Keratinocyte (primary cell): ENCODE results near the gene CDKAL1. TPM values are rescaled to one million over a fixed set of nuclear protein-coding genes. Genes with fewer than 3 reads are reported as not detected.
"Not testable (repeated sequence)": the region's sequence is repeated elsewhere in the genome, so short reads cannot be mapped to it uniquely, and the experiment has no call there.

Source experiments
- DNase-seq: peaks from one replicate; pipeline ENCODE4 v3.0.0-alpha.2; 2011; ENCODE audit warnings: low read depth, missing footprints, low spot score
- FAIRE-seq: peaks from 2 replicates; lab custom pipeline; 2011; peaks lifted over from hg19 to GRCh38; lab: Jason Lieb, UNC
- H2AFZ ChIP-seq: 2 replicates; pipeline ENCODE4 v1.6.0; 2012; ENCODE audit warnings: low read length, control low read depth, inconsistent platforms; ENCODE audit not compliant: control insufficient read depth
- H3K27ac ChIP-seq: 2 replicates; pipeline ENCODE4 v1.5.1; 2011; ENCODE audit warnings: low read length; ENCODE audit not compliant: control insufficient read depth, insufficient read depth
- H3K27me3 ChIP-seq: 3 replicates; pipeline ENCODE4 v1.6.0; 2011; ENCODE audit warnings: low read length; ENCODE audit not compliant: control insufficient read depth, insufficient read depth; ENCODE audit errors: extremely low read depth
- H3K36me3 ChIP-seq, 2 experiments: 2 replicates in 1 of 2; 3 replicates in 1 of 2; pipeline ENCODE4 v1.5.1; 2011; ENCODE audit warnings: low read length in 2 of 2, mild to moderate bottlenecking in 1 of 2; ENCODE audit not compliant: control insufficient read depth in 2 of 2, insufficient read depth in 2 of 2; ENCODE audit errors: extremely low read depth in 1 of 2
- H3K4me1 ChIP-seq: 3 replicates; pipeline ENCODE4 v1.5.1; 2011; ENCODE audit warnings: low read length; ENCODE audit not compliant: control insufficient read depth, insufficient read depth; ENCODE audit errors: extremely low read depth
- H3K4me2 ChIP-seq: 3 replicates; pipeline ENCODE4 v1.6.0; 2011; ENCODE audit warnings: low read depth, low read length; ENCODE audit not compliant: control insufficient read depth, insufficient read depth; ENCODE audit errors: extremely low read depth
- H3K4me3 ChIP-seq, 3 experiments: fragments of 200-600 bp in 1 of 3; sonication (generic) in 1 of 3; 2 replicates in 2 of 3; 3 replicates in 1 of 3; pipeline ENCODE4 v1.5.1; 2011 to 2016; ENCODE audit warnings: low read length in 3 of 3, mild to moderate bottlenecking in 3 of 3, control low read depth in 2 of 3, inconsistent platforms in 1 of 3, low read depth in 1 of 3, mixed read lengths in 1 of 3, mixed run types in 1 of 3, moderate library complexity in 1 of 3; ENCODE audit not compliant: control insufficient read depth in 2 of 3, insufficient read depth in 2 of 3; ENCODE audit errors: extremely low read depth in 1 of 3
- H3K79me2 ChIP-seq: 2 replicates; pipeline ENCODE4 v1.6.0; 2012; ENCODE audit warnings: low read length; ENCODE audit not compliant: control insufficient read depth, insufficient read depth
- H3K9ac ChIP-seq: 3 replicates; pipeline ENCODE4 v1.6.0; 2011; ENCODE audit warnings: low read length; ENCODE audit not compliant: control insufficient read depth, insufficient read depth; ENCODE audit errors: extremely low read depth
- H3K9me1 ChIP-seq: 3 replicates; pipeline ENCODE4 v1.6.0; 2011; ENCODE audit warnings: low read length; ENCODE audit not compliant: control insufficient read depth, insufficient read depth; ENCODE audit errors: extremely low read depth
- H3K9me3 ChIP-seq: 2 replicates; pipeline ENCODE4 v1.5.1; 2012; ENCODE audit warnings: low read depth, low read length; ENCODE audit not compliant: control insufficient read depth
- H4K20me1 ChIP-seq: 3 replicates; pipeline ENCODE4 v1.6.0; 2011; ENCODE audit warnings: low read length; ENCODE audit not compliant: control insufficient read depth, insufficient read depth; ENCODE audit errors: extremely low read depth
- CTCF ChIP-seq, 3 experiments: IDR thresholded peaks in 1 of 3; conservative IDR thresholded peaks in 1 of 3; optimal IDR thresholded peaks in 1 of 3; 2 replicates in 2 of 3; 3 replicates in 1 of 3; pipeline versions ENCODE3 to v1.5.1; 2011; ENCODE audit warnings: low read length in 3 of 3, mild to moderate bottlenecking in 3 of 3, moderate library complexity in 2 of 3, control low read depth in 1 of 3, inconsistent platforms in 1 of 3; ENCODE audit not compliant: insufficient read depth in 2 of 3; ENCODE audit errors: extremely low read depth in 1 of 3
- EZH2 ChIP-seq: IDR thresholded peaks from one replicate; pipeline ENCODE4 v1.6.1; 2012; ENCODE audit warnings: inconsistent platforms, mild to moderate bottlenecking, low read length, moderate library complexity
- dilution Hi-C: fragments of 300-500 bp; cut with MboI; formaldehyde crosslinking; loops from one replicate; pipeline ENCODE4 v1.7.0; 2020; ENCODE audit warnings: low sequenced_read_pairs; ENCODE audit not compliant: extremely low pct_ligation_motif_present
- polyA plus RNA-seq, 5 experiments: library from polyadenylated mRNA; depleted of rRNA in 3 of 5; stranded (reverse) in 3 of 5; stranded (forward) in 1 of 5; unstranded in 1 of 5; fragments of >200 nt; gene quantifications; 1 replicate in 1 of 5; 2 replicates in 3 of 5; 3 replicates in 1 of 5; pipeline versions ENCODE4 v1.2.1 to v1.2.3, GENCODE V29; 2011 to 2012; ENCODE audit warnings: missing spikeins in 2 of 5, low read depth in 1 of 5, low replicate concordance in 1 of 5

CDKAL1 gene
- polyA plus RNA-seq, 1 donor (not counting 4 experiments of a cell fraction or from before 2014, with no cell fraction given) = 5.6 TPM

GRCh38 chr6:21246075-21246474 is 711.8 kb downstream of the CDKAL1 start:
- Histone ChIP-seq H3K9ac (no peak overlapping the region), H3K4me2 (no peak overlapping the region), H3K79me2 (no peaks in the 10 kb centered on the region), H2AFZ (no peak overlapping the region), H3K9me3 (no peaks in the 10 kb centered on the region), H3K27ac (no peak overlapping the region), H3K27me3 (no peaks in the 10 kb centered on the region), H3K4me1 (no peaks in the 10 kb centered on the region), H4K20me1 (no peaks in the 10 kb centered on the region), H3K36me3 (no peaks in the 10 kb centered on the region), H3K4me3 (no peak overlapping the region), H3K9me1 (no peaks in the 10 kb centered on the region)
- DNase-seq (no peak), FAIRE-seq (no peak)
- no peak for TF ChIP-seq EZH2
- no peak for TF ChIP-seq CTCF (optimal IDR thresholded peaks at IDR 0.05 in 1 of 3, IDR thresholded peaks at IDR 0.05 in 1 of 3, conservative IDR thresholded peaks at IDR 0.05 in 1 of 3; ENCODE audit: extremely low read depth in 1 of 3, insufficient read depth in 2 of 3, low read length in 3 of 3)
- dilution Hi-C loops = no loop called here

- H4K20me1 ChIP-seq, FAIRE-seq, H3K4me3 ChIP-seq, H3K9me3 ChIP-seq, DNase-seq, H3K4me1 ChIP-seq, H3K27me3 ChIP-seq, H3K79me2 ChIP-seq, dilution Hi-C loops, H3K4me2 ChIP-seq, H3K9me1 ChIP-seq, H3K9ac ChIP-seq, H3K27ac ChIP-seq, H3K36me3 ChIP-seq, H2AFZ ChIP-seq: not testable (repeated sequence)
Measured at GRCh38 chr6:21254460-21254859, 720.2 kb downstream of the CDKAL1 start.

GRCh38 chr6:21256197-21256596 is 721.9 kb downstream of the CDKAL1 start:
- no peak for FAIRE-seq
- Histone ChIP-seq H3K9me1 (no peaks in the 10 kb centered on the region), H2AFZ (no peak overlapping the region), H4K20me1 (no peaks in the 10 kb centered on the region), H3K4me2 (no peak overlapping the region), H3K9ac (no peak overlapping the region), H3K36me3 (no peaks in the 10 kb centered on the region), H3K4me3 (no peak overlapping the region), H3K9me3 (no peaks in the 10 kb centered on the region), H3K79me2 (no peaks in the 10 kb centered on the region), H3K4me1 (no peaks in the 10 kb centered on the region), H3K27me3 (no peaks in the 10 kb centered on the region), H3K27ac (no peak overlapping the region)
- no peak for DNase-seq
- TF ChIP-seq EZH2 (no peak), CTCF (optimal IDR thresholded peaks at IDR 0.05 in 1 of 3, IDR thresholded peaks at IDR 0.05 in 1 of 3, conservative IDR thresholded peaks at IDR 0.05 in 1 of 3; ENCODE audit: extremely low read depth in 1 of 3, insufficient read depth in 2 of 3, low read length in 3 of 3) (no peak)
- dilution Hi-C loops = no loop called here
